CD14-positive monocyte (primary cell): Measurements from ENCODE around the gene FRMD6. TPM values are rescaled to one million over a fixed set of nuclear protein-coding genes. Genes with fewer than 3 reads are reported as not detected.
"Not testable (repeated sequence)": the region's sequence is repeated elsewhere in the genome, so short reads cannot be mapped to it uniquely, and the experiment has no call there.

Source experiments
- DNase-seq, 3 donors: peaks; one replicate each; pipeline ENCODE4 v3.0.0-alpha.2; 2011 to 2022
- H2AFZ ChIP-seq: 2 replicates; pipeline ENCODE4 v1.6.0; 2012; ENCODE audit warnings: mild to moderate bottlenecking, low read depth, low read length, inconsistent platforms; ENCODE audit not compliant: insufficient read depth, poor library complexity, severe bottlenecking
- H3K27ac ChIP-seq, 2 donors: 1 replicate in 1 of 2; 2 replicates in 1 of 2; pipeline ENCODE4 v1.5.1; 2012 to 2013; ENCODE audit warnings: low read length in 2 of 2, control low read depth in 1 of 2, inconsistent platforms in 1 of 2, low read depth in 1 of 2, mild to moderate bottlenecking in 1 of 2
- H3K27me3 ChIP-seq, 2 donors: one replicate each; pipeline versions ENCODE4 v1.6.0 to v1.6.1; 2011 to 2013; ENCODE audit warnings: low read length in 2 of 2; ENCODE audit not compliant: control insufficient read depth in 2 of 2, insufficient read depth in 2 of 2
- H3K36me3 ChIP-seq, 2 donors: replicated peaks in 1 of 2; 1 replicate in 1 of 2; 2 replicates in 1 of 2; pipeline versions ENCODE4 v1.5.1 to v1.6.1; 2012 to 2013; ENCODE audit warnings: low read length in 2 of 2, control low read depth in 1 of 2, inconsistent platforms in 1 of 2, mild to moderate bottlenecking in 1 of 2; ENCODE audit not compliant: insufficient read depth in 2 of 2, control insufficient read depth in 1 of 2
- H3K4me1 ChIP-seq, 2 donors: 1 replicate in 1 of 2; 2 replicates in 1 of 2; pipeline versions ENCODE4 v1.5.1 to v1.6.1; 2012 to 2013; ENCODE audit warnings: low read length in 2 of 2, control low read depth in 1 of 2, inconsistent platforms in 1 of 2, mild to moderate bottlenecking in 1 of 2, moderate library complexity in 1 of 2; ENCODE audit not compliant: insufficient read depth in 2 of 2, control insufficient read depth in 1 of 2
- H3K4me2 ChIP-seq: replicated peaks from 2 replicates; pipeline ENCODE3; 2012; ENCODE audit warnings: low read length, moderate library complexity, mild to moderate bottlenecking; ENCODE audit not compliant: poor library complexity, severe bottlenecking; ENCODE audit errors: extremely low read depth
- H3K4me3 ChIP-seq, 3 experiments: fragments of 200-600 bp in 1 of 3; sonication (generic) in 1 of 3; replicated peaks in 1 of 3; 1 replicate in 2 of 3; 2 replicates in 1 of 3; pipeline ENCODE4 v1.5.1; 2011 to 2013; ENCODE audit warnings: low read length in 3 of 3, mild to moderate bottlenecking in 3 of 3, control low read depth in 2 of 3, low read depth in 2 of 3, inconsistent platforms in 1 of 3, moderate library complexity in 1 of 3
- H3K79me2 ChIP-seq: 2 replicates; pipeline ENCODE4 v1.6.0; 2012; ENCODE audit warnings: mild to moderate bottlenecking, control low read depth, inconsistent platforms, low read length, moderate library complexity; ENCODE audit not compliant: insufficient read depth
- H3K9ac ChIP-seq: 2 replicates; pipeline ENCODE4 v1.6.0; 2017; ENCODE audit warnings: low read length, mild to moderate bottlenecking; ENCODE audit not compliant: insufficient read depth, poor library complexity, severe bottlenecking
- H3K9me3 ChIP-seq, 2 donors: replicated peaks in 1 of 2; 1 replicate in 1 of 2; 2 replicates in 1 of 2; pipeline versions ENCODE4 v1.5.1 to v1.6.1; 2012 to 2013; ENCODE audit warnings: low read length in 2 of 2, control low read depth in 1 of 2; ENCODE audit not compliant: control insufficient read depth in 1 of 2, insufficient read depth in 1 of 2
- H4K20me1 ChIP-seq: 2 replicates; pipeline ENCODE4 v1.6.0; 2012; ENCODE audit warnings: mild to moderate bottlenecking, low read length, control low read depth, moderate library complexity; ENCODE audit not compliant: insufficient read depth
- H3K27ac Mint-ChIP-seq, 7 donors: one replicate each; pipeline ENCODE4 v1.8.0; 2020; ENCODE audit warnings: mild to moderate bottlenecking in 7 of 7, mixed read lengths in 7 of 7, moderate library complexity in 6 of 7, inconsistent platforms in 2 of 7
- H3K27me3 Mint-ChIP-seq, 3 donors: one replicate each; pipeline ENCODE4 v1.8.0; 2021 to 2022; ENCODE audit warnings: low read depth in 3 of 3, mild to moderate bottlenecking in 3 of 3, mixed read lengths in 3 of 3, moderate library complexity in 3 of 3, inconsistent platforms in 1 of 3
- H3K36me3 Mint-ChIP-seq, 2 donors: one replicate each; pipeline ENCODE4 v1.8.0; 2020; ENCODE audit warnings: mixed read lengths in 2 of 2, inconsistent platforms in 1 of 2, mild to moderate bottlenecking in 1 of 2
- H3K4me1 Mint-ChIP-seq: one replicate; pipeline ENCODE4 v1.8.0; 2020; ENCODE audit warnings: mild to moderate bottlenecking, mixed read lengths
- H3K4me3 Mint-ChIP-seq, 2 donors: one replicate each; pipeline ENCODE4 v1.8.0; 2020; ENCODE audit warnings: mild to moderate bottlenecking in 2 of 2, mixed read lengths in 2 of 2, moderate library complexity in 1 of 2
- H3K9me3 Mint-ChIP-seq, 7 donors: one replicate each; pipeline ENCODE4 v1.8.0; 2020 to 2022; ENCODE audit warnings: mixed read lengths in 7 of 7, mild to moderate bottlenecking in 6 of 7, moderate library complexity in 6 of 7, inconsistent platforms in 2 of 7
- WGBS: methylation state at CpG from one replicate; pipeline ENCODE4 v1.1.5; 2013; ENCODE audit warnings: missing lambda C conversion rate; ENCODE audit not compliant: insufficient coverage; 5-methylcytosine and 5-hydroxymethylcytosine counted together
- intact Hi-C, 2 donors: fragments of 100-400 bp; cut with micrococcal nuclease; formaldehyde crosslinking; loops; one replicate each; pipeline versions ENCODE4 v1.15.0 to v1.15.1; 2023
- polyA plus RNA-seq, 3 donors: library from polyadenylated mRNA; depleted of rRNA in 1 of 3; unstranded in 2 of 3; stranded (reverse) in 1 of 3; fragments of 300-500 nt in 2 of 3; fragments of >200 nt in 1 of 3; fragmentation: Illumina TruSeq in 2 of 3; gene quantifications; 1 replicate in 2 of 3; 2 replicates in 1 of 3; pipeline ENCODE4 v1.2.3, GENCODE V29; 2012 to 2021
- TF ChIP-seq, protein P1 (sequence below): fragments of 200-600 bp; IDR thresholded peaks from one replicate; pipeline ENCODE4 v1.8.0; 2022; ENCODE audit warnings: antibody characterized with exemption, mild to moderate bottlenecking

FRMD6 gene
- polyA plus RNA-seq, 3 donors, result 0.12 to 0.25 (median 0.12) TPM

DNA sequence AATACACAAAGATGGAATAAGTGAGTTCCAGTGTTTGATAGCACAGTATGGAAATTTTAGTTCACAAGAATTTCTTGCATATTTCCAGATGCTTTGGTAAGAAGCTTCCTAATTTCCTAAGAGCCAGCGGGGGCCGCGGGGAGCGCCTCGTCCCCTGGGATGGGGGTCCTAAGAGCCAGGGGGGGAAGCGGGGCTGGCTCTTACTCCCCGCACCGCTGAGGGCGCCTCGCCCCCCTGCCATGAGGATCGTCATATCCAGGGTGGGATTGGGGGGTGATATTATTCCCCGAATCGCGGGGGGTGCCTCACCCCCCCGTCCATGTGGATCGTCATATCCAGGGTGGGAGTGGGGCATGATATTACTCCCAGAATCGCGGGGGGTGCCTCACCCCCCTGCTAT lies 108.2 kb downstream of the FRMD6 start:
- Mint-ChIP-seq H3K27me3 (peaks cover 6 to 11% (median 10%) of the 10 kb centered on the region in 3 donors), H3K4me3 (no peak overlapping the region), H3K4me1 (no peaks in the 10 kb centered on the region), H3K36me3 (no peaks in the 10 kb centered on the region), H3K27ac (no peak overlapping the region), H3K9me3 (peaks cover 0 to 6% (median 0%) of the 10 kb centered on the region in 7 donors)
- Histone ChIP-seq H3K4me1 (no peaks in the 10 kb centered on the region), H3K9ac (no peak overlapping the region), H3K4me2 (no peak overlapping the region), H3K79me2 (no peaks in the 10 kb centered on the region), H3K27ac (no peak overlapping the region), H3K4me3 (no peak overlapping the region), H4K20me1 (no peaks in the 10 kb centered on the region), H3K27me3 (no peaks in the 10 kb centered on the region), H3K9me3 (no peaks in the 10 kb centered on the region), H3K36me3 (no peaks in the 10 kb centered on the region), H2AFZ (no peak overlapping the region)
- intact Hi-C loops, result no loop called here
- TF ChIP-seq, protein P1, sequence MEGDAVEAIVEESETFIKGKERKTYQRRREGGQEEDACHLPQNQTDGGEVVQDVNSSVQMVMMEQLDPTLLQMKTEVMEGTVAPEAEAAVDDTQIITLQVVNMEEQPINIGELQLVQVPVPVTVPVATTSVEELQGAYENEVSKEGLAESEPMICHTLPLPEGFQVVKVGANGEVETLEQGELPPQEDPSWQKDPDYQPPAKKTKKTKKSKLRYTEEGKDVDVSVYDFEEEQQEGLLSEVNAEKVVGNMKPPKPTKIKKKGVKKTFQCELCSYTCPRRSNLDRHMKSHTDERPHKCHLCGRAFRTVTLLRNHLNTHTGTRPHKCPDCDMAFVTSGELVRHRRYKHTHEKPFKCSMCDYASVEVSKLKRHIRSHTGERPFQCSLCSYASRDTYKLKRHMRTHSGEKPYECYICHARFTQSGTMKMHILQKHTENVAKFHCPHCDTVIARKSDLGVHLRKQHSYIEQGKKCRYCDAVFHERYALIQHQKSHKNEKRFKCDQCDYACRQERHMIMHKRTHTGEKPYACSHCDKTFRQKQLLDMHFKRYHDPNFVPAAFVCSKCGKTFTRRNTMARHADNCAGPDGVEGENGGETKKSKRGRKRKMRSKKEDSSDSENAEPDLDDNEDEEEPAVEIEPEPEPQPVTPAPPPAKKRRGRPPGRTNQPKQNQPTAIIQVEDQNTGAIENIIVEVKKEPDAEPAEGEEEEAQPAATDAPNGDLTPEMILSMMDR, result no peak
- WGBS, result 97% methylated on average over 10 of the region's 18 CpGs
- no peak for DNase-seq

DNA sequence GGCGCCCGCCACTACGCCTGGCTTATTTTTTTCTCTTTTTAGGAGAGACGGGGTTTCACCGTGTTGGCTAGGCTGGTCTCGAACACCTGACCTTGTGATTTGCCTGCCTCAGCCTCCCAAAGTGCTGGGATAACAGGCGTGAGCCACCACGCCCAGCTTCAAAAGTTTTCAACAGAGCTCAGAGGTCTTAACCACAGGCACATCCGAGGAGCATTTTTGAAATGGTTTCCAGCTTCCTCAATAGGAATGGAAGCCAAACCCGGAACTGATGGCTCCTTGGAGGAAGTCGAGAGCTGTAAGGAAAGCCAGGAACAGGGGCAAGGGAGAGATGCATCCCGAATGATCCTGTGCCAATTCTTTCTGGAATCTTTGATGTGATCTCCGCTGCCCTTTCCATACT lies 114.0 kb downstream of the FRMD6 start:
- H3K36me3 Mint-ChIP-seq, H3K79me2 ChIP-seq, intact Hi-C loops, H2AFZ ChIP-seq, H3K27ac ChIP-seq, H3K27ac Mint-ChIP-seq, H3K4me3 Mint-ChIP-seq, H3K4me3 ChIP-seq, H3K27me3 ChIP-seq, H3K9ac ChIP-seq, H4K20me1 ChIP-seq, H3K9me3 Mint-ChIP-seq, H3K36me3 ChIP-seq, H3K4me2 ChIP-seq, DNase-seq, H3K4me1 Mint-ChIP-seq, H3K9me3 ChIP-seq, H3K4me1 ChIP-seq: not testable (repeated sequence)
- H3K27me3 Mint-ChIP-seq, result peaks cover 9 to 20% (median 15%) of the 10 kb centered on the region in 3 donors
- WGBS, result 90% methylated on average over 12 of the region's 13 CpGs

DNA sequence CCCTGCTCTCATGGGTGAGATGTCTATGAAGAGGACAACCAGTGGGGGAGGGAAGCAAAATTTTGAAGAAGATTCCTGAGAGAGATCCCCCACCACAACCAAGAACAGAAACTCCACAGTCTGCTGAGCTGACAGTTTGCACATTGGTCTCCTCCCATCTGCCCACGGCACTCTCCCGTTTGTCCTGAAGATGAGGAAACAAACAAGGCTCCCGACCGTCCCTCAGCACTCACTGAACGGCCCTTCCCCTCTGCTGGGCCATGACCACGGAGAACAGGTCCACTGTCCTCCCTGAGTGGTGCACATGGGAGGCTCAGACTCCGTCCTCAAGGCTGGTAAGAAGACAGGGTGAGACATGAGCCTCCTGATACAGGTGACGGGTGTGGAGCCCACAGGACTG lies 114.9 kb downstream of the FRMD6 start:
- H3K27me3 Mint-ChIP-seq, result peaks cover 9 to 20% (median 15%) of the 10 kb centered on the region in 3 donors
- H3K4me1 ChIP-seq, H3K4me2 ChIP-seq, H3K9me3 Mint-ChIP-seq, H3K36me3 Mint-ChIP-seq, H3K27me3 ChIP-seq, intact Hi-C loops, H3K4me3 Mint-ChIP-seq, DNase-seq, H3K79me2 ChIP-seq, H3K4me1 Mint-ChIP-seq, H3K9me3 ChIP-seq, H3K9ac ChIP-seq, H4K20me1 ChIP-seq, H3K27ac Mint-ChIP-seq, H3K27ac ChIP-seq, H2AFZ ChIP-seq, H3K4me3 ChIP-seq, H3K36me3 ChIP-seq: not testable (repeated sequence)
- 63% methylated on average over 6 of the region's 8 CpGs for WGBS

DNA sequence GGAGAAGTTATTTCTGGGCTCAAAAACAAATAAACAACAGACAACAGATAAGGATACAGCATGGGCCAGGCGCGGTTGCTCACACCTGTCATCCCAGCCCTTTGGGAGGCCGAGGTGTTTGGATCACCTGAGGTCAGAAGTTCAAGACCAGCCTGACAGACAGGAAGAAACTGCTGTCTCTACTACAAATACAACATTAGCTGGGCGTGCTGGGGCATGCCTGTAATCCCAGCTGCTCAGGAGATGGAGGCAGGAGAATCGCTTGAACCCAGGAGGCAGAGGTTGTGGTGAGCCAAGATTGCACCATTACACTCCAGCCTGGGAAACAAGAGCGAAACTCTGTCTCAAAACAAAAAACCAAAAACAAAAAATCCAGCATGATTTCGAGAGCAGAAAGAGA lies 117.6 kb downstream of the FRMD6 start:
- H3K27me3 Mint-ChIP-seq, result peaks cover 5 to 18% (median 15%) of the 10 kb centered on the region in 3 donors
- H3K9me3 Mint-ChIP-seq, intact Hi-C loops: not testable (repeated sequence)

More for the DNA sequence above, 117.6 kb downstream of the FRMD6 start:
- not testable (repeated sequence) for H4K20me1 ChIP-seq, H3K9me3 ChIP-seq, H3K4me3 ChIP-seq, H2AFZ ChIP-seq, H3K4me3 Mint-ChIP-seq, H3K4me1 ChIP-seq, H3K27ac ChIP-seq, H3K27me3 ChIP-seq, H3K4me1 Mint-ChIP-seq, H3K36me3 ChIP-seq, H3K36me3 Mint-ChIP-seq, H3K4me2 ChIP-seq, H3K79me2 ChIP-seq, H3K27ac Mint-ChIP-seq, DNase-seq, H3K9ac ChIP-seq
- 87% methylated on average over 3 of the region's 7 CpGs for WGBS
